HUES48 (cell line): ENCODE results near the gene OSBPL5.

Experiments
- H3K27ac ChIP-seq: one replicate; pipeline ENCODE4 v1.7.0; 2013; ENCODE audit warnings: low read depth, low read length, inconsistent platforms
- H3K27me3 ChIP-seq: 2 replicates; pipeline ENCODE4 v1.6.1; 2013; ENCODE audit warnings: mild to moderate bottlenecking, low read length; ENCODE audit not compliant: control insufficient read depth, insufficient read depth
- H3K36me3 ChIP-seq: 2 replicates; pipeline ENCODE4 v1.6.1; 2013; ENCODE audit warnings: low read length; ENCODE audit not compliant: control insufficient read depth, insufficient read depth
- H3K4me1 ChIP-seq: 2 replicates; pipeline ENCODE4 v1.6.1; 2013; ENCODE audit warnings: mild to moderate bottlenecking, low read length; ENCODE audit not compliant: control insufficient read depth, insufficient read depth
- H3K4me3 ChIP-seq: 2 replicates; pipeline ENCODE4 v1.5.1; 2013; ENCODE audit warnings: mild to moderate bottlenecking, low read depth, low read length
- H3K9ac ChIP-seq: 2 replicates; pipeline ENCODE4 v1.6.1; 2013; ENCODE audit warnings: mild to moderate bottlenecking, low read depth, low read length, moderate library complexity
- H3K9me3 ChIP-seq: 2 replicates; pipeline ENCODE4 v1.6.1; 2013; ENCODE audit warnings: low read length; ENCODE audit not compliant: control insufficient read depth, insufficient read depth

The OSBPL5 gene

DNA sequence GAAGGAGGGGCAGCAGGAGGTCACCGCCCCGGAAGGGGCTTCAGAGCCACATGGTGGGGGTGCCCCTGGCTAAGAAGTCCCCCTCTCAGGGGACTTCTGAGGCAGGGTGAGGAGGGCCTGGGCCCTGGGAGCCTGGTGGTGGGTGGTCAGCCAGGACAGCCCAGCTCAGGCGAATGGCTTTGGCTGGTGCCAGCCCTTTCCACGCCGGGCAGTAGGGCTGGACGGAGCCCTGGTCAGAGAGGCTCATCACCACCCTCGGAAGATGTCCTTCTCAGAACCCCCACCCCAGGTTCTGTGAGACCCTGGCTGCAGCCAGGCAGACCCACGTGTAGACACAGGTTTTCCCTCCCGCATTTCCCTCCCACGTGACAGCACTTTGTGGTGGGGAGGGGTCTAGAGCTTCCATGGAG lies 35.9 kb downstream of the OSBPL5 start:
- Histone ChIP-seq H3K4me3 (no peak overlapping the region), H3K36me3 (no peaks in the 10 kb centered on the region), H3K27ac (no peak overlapping the region), H3K4me1 (no peaks in the 10 kb centered on the region), H3K9ac (no peak overlapping the region), H3K27me3 (no peaks in the 10 kb centered on the region), H3K9me3 (no peaks in the 10 kb centered on the region)

DNA sequence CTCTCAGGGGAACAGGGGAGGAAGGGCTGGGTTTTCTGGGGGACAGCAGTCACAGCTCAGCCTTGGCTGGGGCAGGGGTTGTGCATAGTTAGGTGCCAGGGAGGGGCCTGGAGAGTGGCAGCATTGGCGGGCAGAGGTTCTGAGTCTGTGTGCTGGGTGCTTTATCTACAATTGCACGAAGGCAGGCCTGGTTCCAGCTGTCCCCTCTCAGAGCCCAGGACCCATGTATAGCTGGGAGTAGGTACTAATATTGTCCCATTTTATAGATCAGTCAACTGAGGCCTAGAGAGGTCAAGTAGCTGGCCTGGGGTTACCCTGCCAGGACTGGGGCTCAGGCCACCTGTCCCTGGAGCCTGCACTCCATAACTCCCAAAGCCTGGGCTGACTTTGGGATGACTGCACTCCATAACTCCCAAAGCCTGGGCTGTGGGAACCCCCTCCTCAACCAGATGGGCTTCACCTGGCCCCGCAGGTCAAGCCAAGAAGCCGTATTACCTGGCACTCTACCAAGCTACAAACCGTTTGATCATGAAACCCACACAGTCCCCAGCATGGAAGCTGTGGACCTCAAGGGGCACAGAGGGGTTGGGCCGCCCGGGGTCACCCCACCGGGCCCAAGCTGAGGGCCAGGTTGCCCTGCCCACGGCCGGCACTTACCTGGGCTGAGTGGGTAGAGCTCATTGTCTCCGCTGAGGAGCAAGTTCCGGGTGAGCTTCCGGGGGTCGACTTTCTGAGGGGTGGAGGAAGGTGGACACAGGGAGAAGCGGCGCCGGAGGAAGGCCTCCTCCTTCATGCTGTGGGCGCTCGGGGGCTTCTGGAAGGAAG lies 36.5 kb downstream of the OSBPL5 start:
- no peaks in the 10 kb centered on the region for H3K4me1 ChIP-seq
- no peaks in the 10 kb centered on the region for H3K9me3 ChIP-seq
- no peaks in the 10 kb centered on the region for H3K27me3 ChIP-seq
- no peaks in the 10 kb centered on the region for H3K36me3 ChIP-seq
- no peak overlapping the region for H3K4me3 ChIP-seq
- no peak overlapping the region for H3K9ac ChIP-seq
- H3K27ac ChIP-seq, result no peak overlapping the region

DNA sequence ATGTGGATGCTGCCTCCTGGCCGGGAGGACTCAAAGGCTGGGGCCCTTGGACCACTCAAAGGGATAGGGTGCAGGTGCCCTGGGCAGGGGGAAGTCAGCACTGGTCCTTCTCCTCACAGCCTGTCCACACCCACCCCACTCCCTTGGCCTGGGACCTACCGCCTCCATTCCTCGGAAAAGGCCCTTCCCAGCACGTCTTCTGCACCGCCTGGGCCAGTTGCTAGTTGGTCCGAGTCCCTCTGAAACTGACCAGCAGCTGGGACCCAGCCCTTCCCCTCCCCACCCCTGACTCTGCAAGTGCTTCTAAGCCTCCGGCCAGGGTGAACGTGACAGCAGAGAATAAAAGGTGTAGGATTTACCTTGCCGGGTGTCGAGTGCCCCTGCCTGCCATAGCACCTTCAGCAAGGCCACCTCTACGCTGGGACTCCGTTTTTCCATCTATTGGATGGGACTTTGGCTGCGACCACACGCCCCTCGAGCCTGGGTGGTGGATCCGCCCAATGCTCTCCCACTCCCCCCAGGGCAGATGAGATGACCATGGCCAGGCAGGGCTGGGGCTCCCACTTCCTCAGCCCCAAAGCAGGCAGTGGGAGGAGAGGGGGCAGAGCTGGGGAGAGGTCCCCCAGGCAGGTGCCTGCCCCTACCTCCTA lies 37.3 kb downstream of the OSBPL5 start:
- Histone ChIP-seq H3K27me3 (no peaks in the 10 kb centered on the region), H3K36me3 (no peaks in the 10 kb centered on the region), H3K9ac (no peak overlapping the region), H3K27ac (no peak overlapping the region), H3K9me3 (no peaks in the 10 kb centered on the region), H3K4me3 (no peak overlapping the region), H3K4me1 (no peaks in the 10 kb centered on the region)

DNA sequence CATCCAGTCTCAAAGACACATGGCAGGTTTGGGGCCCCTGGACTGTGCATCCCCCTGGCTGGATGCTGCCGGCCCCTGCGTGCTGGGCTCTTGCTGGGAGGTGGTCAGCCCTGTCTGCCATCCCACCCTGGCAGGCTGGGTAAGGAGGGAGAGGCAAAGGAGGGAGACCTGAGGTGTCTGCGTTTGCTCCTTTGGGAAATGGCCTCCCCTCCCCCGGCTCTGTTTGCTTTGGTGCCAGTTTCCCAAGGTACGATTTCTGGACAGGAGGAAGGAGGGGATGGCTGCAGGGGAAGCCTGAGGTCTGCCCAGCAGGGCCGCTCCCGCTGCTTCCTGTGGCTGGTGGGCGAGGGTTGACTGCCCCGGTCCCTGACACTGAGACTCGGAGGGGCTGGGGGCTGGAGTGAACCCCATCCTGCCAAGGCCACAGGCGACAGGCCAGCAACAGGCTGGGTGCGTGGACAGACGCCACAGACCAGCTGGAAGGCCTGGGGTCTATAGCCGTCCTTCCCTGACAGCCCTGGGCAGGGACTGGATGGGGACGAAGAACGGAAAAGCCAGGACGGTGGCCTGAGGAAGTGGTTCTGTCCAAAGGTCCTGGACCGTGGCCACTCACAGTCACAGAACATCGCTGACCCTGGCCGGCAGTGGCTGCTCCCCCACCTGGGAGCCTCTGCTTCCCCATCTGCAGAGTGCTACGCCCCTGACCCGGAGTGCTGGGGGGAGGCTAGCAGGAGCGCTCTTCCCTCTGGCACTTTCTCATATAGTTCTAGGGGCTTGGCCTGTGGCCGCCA lies 38.0 kb downstream of the OSBPL5 start:
- H3K4me3 ChIP-seq, result no peak overlapping the region
- no peak overlapping the region for H3K27ac ChIP-seq
- no peak overlapping the region for H3K9ac ChIP-seq
- H3K36me3 ChIP-seq, result no peaks in the 10 kb centered on the region
- H3K9me3 ChIP-seq, result no peaks in the 10 kb centered on the region
- H3K4me1 ChIP-seq, result no peaks in the 10 kb centered on the region
- H3K27me3 ChIP-seq, result no peaks in the 10 kb centered on the region

DNA sequence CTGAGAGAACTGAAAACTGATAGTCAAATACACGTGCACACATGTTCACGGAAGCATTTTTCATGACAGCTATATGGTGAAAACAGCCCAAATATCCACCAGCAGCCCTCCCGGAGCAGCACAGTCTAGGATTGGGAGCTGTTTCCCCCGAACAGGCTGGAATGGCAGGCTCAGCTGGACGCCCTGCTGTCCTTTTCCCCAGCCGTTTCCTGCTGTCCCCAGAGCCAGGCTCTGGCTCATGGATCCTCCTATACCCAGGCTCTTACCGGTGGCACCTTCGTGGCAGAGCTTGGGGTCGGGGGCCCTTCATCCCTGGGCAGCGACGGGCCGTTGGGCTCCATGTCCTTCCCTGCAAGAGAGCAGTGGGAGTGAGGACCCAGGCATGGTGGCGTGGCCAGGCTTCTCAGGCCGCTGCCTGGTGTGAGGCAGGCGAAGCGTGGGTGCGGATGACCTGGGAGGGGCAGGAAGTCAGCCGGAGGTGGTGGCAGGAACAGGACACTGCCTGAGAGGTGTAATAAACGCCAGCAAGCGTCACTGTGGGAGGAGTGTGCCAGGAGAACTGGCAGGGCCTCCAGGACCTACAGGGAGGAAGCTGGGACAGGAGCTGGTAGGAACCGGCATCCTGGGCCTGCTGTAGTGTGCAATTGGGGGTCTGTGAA lies 38.8 kb downstream of the OSBPL5 start:
- no peaks in the 10 kb centered on the region for H3K27me3 ChIP-seq
- no peak overlapping the region for H3K27ac ChIP-seq
- no peak overlapping the region for H3K9ac ChIP-seq
- H3K4me1 ChIP-seq, result no peaks in the 10 kb centered on the region
- H3K9me3 ChIP-seq, result no peaks in the 10 kb centered on the region
- 0 out of 2 replicates have a peak, but pooled peaks cover 2% of the 10 kb centered on the region for H3K36me3 ChIP-seq
- no peak overlapping the region for H3K4me3 ChIP-seq

DNA sequence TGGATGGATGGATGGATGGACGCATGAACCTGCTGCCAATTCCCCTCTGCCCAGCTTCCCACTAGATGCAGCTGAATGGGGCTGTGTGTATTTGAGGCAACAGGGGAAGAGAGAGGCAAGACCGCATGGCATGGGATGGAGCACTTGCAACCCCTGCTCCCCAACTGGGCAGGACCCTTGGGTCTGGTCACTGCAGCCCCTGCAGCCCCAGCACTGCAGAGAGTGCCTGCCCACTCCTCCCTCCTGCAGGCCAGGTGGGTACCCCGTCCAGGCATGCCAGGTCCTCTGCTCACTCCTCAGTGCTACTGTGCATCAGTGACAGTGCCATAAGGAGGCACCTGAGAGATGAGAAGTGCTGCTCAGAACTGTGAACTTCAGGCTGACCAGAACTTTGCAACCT lies 40.3 kb downstream of the OSBPL5 start:
- H3K27me3 ChIP-seq, result no peaks in the 10 kb centered on the region
- H3K9me3 ChIP-seq, result no peaks in the 10 kb centered on the region
- H3K36me3 ChIP-seq, result 0 out of 2 replicates have a peak, but pooled peaks cover 2% of the 10 kb centered on the region
- no peaks in the 10 kb centered on the region for H3K4me1 ChIP-seq
- H3K9ac ChIP-seq, result no peak overlapping the region
- no peak overlapping the region for H3K27ac ChIP-seq
- no peak overlapping the region for H3K4me3 ChIP-seq

DNA sequence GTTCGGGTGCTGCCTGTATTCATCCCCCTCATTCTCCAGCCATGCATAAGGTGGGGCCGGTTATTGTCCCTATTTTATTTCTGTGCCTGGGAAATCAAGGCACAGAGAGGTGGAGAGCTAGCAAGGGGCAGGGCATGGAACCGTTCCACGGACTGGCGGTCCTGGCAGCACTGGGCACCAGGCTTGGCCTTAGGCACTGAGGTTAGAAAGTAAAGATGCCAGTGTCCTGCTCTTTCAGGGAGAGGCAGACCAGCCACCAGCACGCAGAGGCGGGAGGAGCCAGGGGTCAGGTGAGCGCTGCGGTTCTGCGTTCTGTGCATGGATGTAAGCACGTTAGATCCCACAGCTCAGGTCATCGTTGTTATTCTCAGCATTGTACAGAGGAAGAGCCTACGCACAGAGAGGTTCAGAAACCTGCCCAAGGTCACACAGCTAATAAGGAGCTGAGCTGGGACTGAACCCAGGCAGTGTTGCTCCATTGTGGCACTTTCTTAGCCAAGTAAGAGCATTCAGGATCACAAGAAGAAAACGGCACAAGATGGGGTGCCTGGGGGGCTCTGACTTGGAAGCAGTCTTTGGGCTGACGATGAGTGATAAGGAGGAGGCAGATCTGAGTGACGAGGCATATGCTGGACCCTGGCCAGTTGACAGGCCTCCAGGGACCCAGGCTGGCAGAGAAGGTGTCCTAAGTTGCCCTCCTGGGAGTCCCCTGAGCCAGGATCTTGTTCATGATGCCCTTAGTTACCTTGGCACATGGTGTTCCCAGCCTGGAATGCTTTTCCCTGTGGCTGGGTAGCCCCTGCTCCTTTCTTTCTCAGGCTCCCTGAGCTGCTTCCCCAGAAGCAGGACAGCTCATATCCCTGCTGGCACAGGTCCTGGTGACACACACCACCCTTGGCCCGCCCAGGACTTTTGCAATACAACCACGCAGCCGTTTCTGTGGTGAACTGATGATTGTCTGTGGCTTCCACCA lies 41.1 kb downstream of the OSBPL5 start:
- H3K36me3 ChIP-seq, result 0 out of 2 replicates have a peak, but pooled peaks cover 2% of the 10 kb centered on the region
- no peak overlapping the region for H3K9ac ChIP-seq

DNA sequence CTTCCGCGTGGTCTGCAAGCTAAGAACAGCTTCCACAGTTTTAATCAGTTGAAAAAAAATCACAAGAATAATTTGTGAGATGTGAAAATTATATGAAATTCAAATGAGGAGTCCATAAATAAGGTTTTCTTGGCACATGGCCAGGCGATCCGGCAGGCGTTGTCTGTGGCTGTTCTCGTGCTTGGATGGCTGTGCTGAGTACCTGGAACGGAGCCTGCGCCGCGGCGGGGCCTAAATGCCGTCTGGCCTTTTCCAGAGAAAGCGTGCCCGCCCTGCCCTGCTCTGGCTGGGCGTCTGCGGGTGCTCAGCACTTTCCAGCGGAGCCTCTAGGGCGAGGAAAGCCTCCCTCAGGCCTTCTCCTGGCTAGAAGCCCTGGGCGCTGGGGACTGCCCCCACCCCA lies 41.8 kb downstream of the OSBPL5 start:
- Histone ChIP-seq H3K4me3 (no peak overlapping the region), H3K4me1 (no peaks in the 10 kb centered on the region)

More for the DNA sequence above, 41.1 kb downstream of the OSBPL5 start:
- Histone ChIP-seq H3K4me1 (no peaks in the 10 kb centered on the region), H3K27ac (no peak overlapping the region), H3K27me3 (no peaks in the 10 kb centered on the region), H3K9me3 (no peaks in the 10 kb centered on the region), H3K4me3 (no peak overlapping the region)

DNA sequence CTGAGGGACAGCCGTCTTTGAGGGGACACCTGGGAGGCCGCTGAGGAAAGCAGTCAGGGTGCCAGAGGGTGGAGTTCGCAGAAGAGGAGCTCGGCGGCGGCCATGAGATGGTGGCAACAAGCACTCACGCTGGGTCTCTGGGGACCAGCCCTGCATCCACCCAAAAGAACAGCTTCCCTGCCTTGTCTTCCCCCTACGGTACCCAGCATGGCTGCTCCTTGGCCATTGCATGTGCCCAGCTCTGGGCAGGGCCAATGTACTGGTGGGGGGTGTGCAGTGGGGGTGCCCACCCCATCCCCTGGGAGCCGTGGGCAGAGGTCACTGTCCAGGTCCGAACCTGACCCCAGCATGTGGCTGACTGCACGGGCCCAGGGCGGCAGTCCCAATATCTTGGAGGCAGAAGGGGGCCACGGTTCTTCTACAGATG lies 42.3 kb downstream of the OSBPL5 start:
- Histone ChIP-seq H3K9me3 (no peaks in the 10 kb centered on the region), H3K4me1 (no peaks in the 10 kb centered on the region), H3K36me3 (0 out of 2 replicates have a peak, but pooled peaks cover 2% of the 10 kb centered on the region), H3K9ac (no peak overlapping the region), H3K4me3 (no peak overlapping the region), H3K27me3 (no peaks in the 10 kb centered on the region), H3K27ac (no peak overlapping the region)

More for the DNA sequence above, 41.8 kb downstream of the OSBPL5 start:
- no peak overlapping the region for H3K9ac ChIP-seq
- no peaks in the 10 kb centered on the region for H3K9me3 ChIP-seq
- H3K27ac ChIP-seq, result no peak overlapping the region
- H3K27me3 ChIP-seq, result no peaks in the 10 kb centered on the region
- H3K36me3 ChIP-seq, result 0 out of 2 replicates have a peak, but pooled peaks cover 2% of the 10 kb centered on the region
